Heart right ventricle (tissue), 16 donors: ENCODE measurements around the gene LIF. TPM values are rescaled to one million over a fixed set of nuclear protein-coding genes. Genes with fewer than 3 reads are reported as not detected.
A peak's percentile ranks its signal among the peaks of the same experiment; 100 is the strongest.

Experiments used
- ATAC-seq, 8 donors: fragments of 200-7000 bp; cut with Tn5 transposase; one replicate each; pipeline ENCODE4 v1.9.1; 2020; ENCODE audit warnings: mild to moderate bottlenecking in 8 of 8, moderate library complexity in 8 of 8, moderate number of reproducible peaks in 1 of 8
- DNase-seq, 2 donors: peaks; one replicate each; pipeline ENCODE4 v3.0.0-alpha.2; 2020
- H3K27ac ChIP-seq, 10 donors: fragments of 200-600 bp; sonication (generic) in 2 of 10; one replicate each; pipeline versions ENCODE4 v1.5.0 to v1.8.0; 2020 to 2022; ENCODE audit warnings: mild to moderate bottlenecking in 3 of 10
- H3K27me3 ChIP-seq, 7 donors: fragments of 200-600 bp; one replicate each; pipeline ENCODE4 v1.8.0; 2021 to 2022; ENCODE audit warnings: mild to moderate bottlenecking in 2 of 7
- H3K36me3 ChIP-seq, 9 donors: fragments of 200-600 bp; sonication (generic) in 1 of 9; one replicate each; pipeline versions ENCODE4 v1.5.0 to v1.8.0; 2020 to 2022; ENCODE audit warnings: mild to moderate bottlenecking in 2 of 9
- H3K4me1 ChIP-seq, 9 donors: fragments of 200-600 bp; sonication (generic) in 1 of 9; one replicate each; pipeline versions ENCODE4 v1.5.0 to v1.8.0; 2020 to 2022; ENCODE audit warnings: mild to moderate bottlenecking in 4 of 9
- H3K4me3 ChIP-seq, 10 donors: fragments of 200-600 bp; sonication (generic) in 2 of 10; one replicate each; pipeline versions ENCODE4 v1.5.0 to v1.8.0; 2020 to 2022; ENCODE audit warnings: mild to moderate bottlenecking in 7 of 10, moderate library complexity in 2 of 10
- H3K9me3 ChIP-seq, 11 donors: fragments of 200-600 bp in 10 of 11; sonication (generic) in 2 of 11; one replicate each; pipeline versions ENCODE4 v1.5.0 to v1.8.0; 2013 to 2022; ENCODE audit warnings: mild to moderate bottlenecking in 2 of 11, control low read depth in 1 of 11, moderate library complexity in 1 of 11
- CTCF ChIP-seq, 9 donors: fragments of 200-600 bp; sonication (generic) in 2 of 9; IDR thresholded peaks; one replicate each; pipeline versions ENCODE4 v1.5.0 to v1.8.0; 2021 to 2022; ENCODE audit warnings: antibody characterized with exemption in 9 of 9, mild to moderate bottlenecking in 5 of 9, moderate library complexity in 1 of 9
- WGBS, 2 donors: extraction: QIAGEN DNeasy Blood & Tissue Kit; methylation state at CpG; one replicate each; pipeline ENCODE4 v1.1.7; 2013; ENCODE audit warnings: inconsistent platforms in 1 of 2; 5-methylcytosine and 5-hydroxymethylcytosine counted together
- intact Hi-C, 10 donors: fragments of 100-400 bp; cut with DNase I; formaldehyde crosslinking; loops; one replicate each; pipeline versions ENCODE4 v1.11.1 to v1.14.2; 2022
- polyA plus RNA-seq, 2 donors: library from polyadenylated mRNA; stranded (reverse); fragments of 200-250 nt; gene quantifications; one replicate each; pipeline ENCODE4 v1.2.3, GENCODE V29; 2013
- total RNA-seq, 10 donors: library from RNA; stranded (reverse); fragmentation: NEBNext Ultra II Directional in 3 of 10; extraction: Animal tissue kit (Norgen Biotek cat#: 25700) in 3 of 10; gene quantifications; one replicate each; pipeline versions ENCODE4 v1.2.1 to v1.2.4, GENCODE V29; 2021 to 2023
- donor health status: Arrhythmogenic right ventricular cardiomyopathy.
- donor health status: ischemic (EF 13 %, LVEDD 7.1; RV severe dilation, severe dysfunction).
- donor health status: healthy with polysubstance abuse.
- donor health status: DM: no; HTN: yes; CAD: no.
- donor health status: DM: no; HTN: no; CAD: no.
- donor health status: ischemic (EF 25% LVEDD 6.9; RV normal size, moderate dysfunction).
- donor health status: ischemic (EF 25% LVEDD 5.7; RV mildly dilated, moderate dysfunction).
- donor health status: healthy.
- donor health status: DM: yes; HTN: yes; CAD: no.
- donor health status: Ischemic cardiomyopathy.
- donor health status: ischemic (EF 35%, LVEDD 5.7; RV mildly dilated, moderate dysfunction).
- donor health status: nonischemic (EF 11% LVEDD 7.7; RV severe dilation, severe dysfunction).
- donor health status: DM: yes; HTN: yes; CAD: no.
- donor health status: PGD.
- donor health status: ischemic (EF 29% LVEDD 5.4; RV normal size, mild dysfunction).
- donor health status: nonischemic (EF 23%, LVEDD 6.1; RV moderate dilation, normal function).

The LIF gene
- total and polyA plus RNA-seq, 12 donors: 0.17 to 8.8 (median 0.53) TPM

GRCh38 chr22:30214703-30215407 lies 31.7 kb downstream of the LIF start:
- 55 to 62% methylated on average over 12 of the region's 12 CpGs for WGBS, 2 donors
- Histone ChIP-seq H3K27ac (no peak overlapping the region), H3K4me3 (no peak overlapping the region), H3K9me3 (no peaks in the 10 kb centered on the region), H3K4me1 (peaks cover 0 to 20% (median 5%) of the 10 kb centered on the region in 9 donors), H3K36me3 (no peaks in the 10 kb centered on the region), H3K27me3 (peaks cover 0 to 75% (median 50%) of the 10 kb centered on the region in 7 donors)
- ATAC-seq (no peak), DNase-seq (no peak)
- intact Hi-C loops: no loop called here
- TF ChIP-seq CTCF (IDR thresholded peaks at IDR 0.05): no peak

- H3K27ac ChIP-seq: peak overlapping the region in 1 of 10 donors; percentile 92
- H3K9me3 ChIP-seq: no peaks in the 10 kb centered on the region
- intact Hi-C loops: no loop called here
- 72 to 73% methylated on average over 8 of the region's 8 CpGs for WGBS, 2 donors
- peaks cover 0 to 37% (median 18%) of the 10 kb centered on the region in 9 donors for H3K4me1 ChIP-seq
- peaks cover 0 to 77% (median 36%) of the 10 kb centered on the region in 7 donors for H3K27me3 ChIP-seq
- TF ChIP-seq CTCF (IDR thresholded peaks at IDR 0.05): no peak
- H3K36me3 ChIP-seq: no peaks in the 10 kb centered on the region
- ATAC-seq: peak in 2 of 8 donors; percentile 27 to 44
- H3K4me3 ChIP-seq: no peak overlapping the region
- no peak for DNase-seq
Observed at GRCh38 chr22:30212996-30213441, 33.5 kb downstream of the LIF start.

GRCh38 chr22:30212363-30212995 lies 34.1 kb downstream of the LIF start:
- WGBS, 2 donors: 53 to 57% methylated on average over 5 of the region's 5 CpGs
- H3K4me3 ChIP-seq: no peak overlapping the region
- peak in 6 of 8 donors; percentile 30 to 77 (median 48) for ATAC-seq
- H3K36me3 ChIP-seq: no peaks in the 10 kb centered on the region
- peaks cover 0 to 77% (median 33%) of the 10 kb centered on the region in 7 donors for H3K27me3 ChIP-seq
- intact Hi-C loops: no loop called here
- no peaks in the 10 kb centered on the region for H3K9me3 ChIP-seq
- TF ChIP-seq CTCF (IDR thresholded peaks at IDR 0.05): no peak
- peak overlapping the region in 2 of 10 donors; percentile 4 to 92 for H3K27ac ChIP-seq
- DNase-seq: peak; percentile 40 to 47
- peaks cover 0 to 43% (median 18%) of the 10 kb centered on the region in 9 donors for H3K4me1 ChIP-seq

GRCh38 chr22:30211124-30211820 lies 35.3 kb downstream of the LIF start:
- ATAC-seq (no peak), DNase-seq (no peak)
- 93 to 94% methylated on average over 18 of the region's 18 CpGs for WGBS, 2 donors
- Histone ChIP-seq H3K4me1 (peaks cover 0 to 55% (median 22%) of the 10 kb centered on the region in 9 donors), H3K4me3 (no peak overlapping the region), H3K36me3 (no peaks in the 10 kb centered on the region), H3K9me3 (no peaks in the 10 kb centered on the region), H3K27ac (peak overlapping the region in 1 of 10 donors; percentile 92), H3K27me3 (peaks cover 0 to 81% (median 33%) of the 10 kb centered on the region in 7 donors)
- no peak for TF ChIP-seq CTCF (IDR thresholded peaks at IDR 0.05)
- intact Hi-C loops: no loop called here
